ENCODE measurements around the gene FRMPD4.

DNA sequence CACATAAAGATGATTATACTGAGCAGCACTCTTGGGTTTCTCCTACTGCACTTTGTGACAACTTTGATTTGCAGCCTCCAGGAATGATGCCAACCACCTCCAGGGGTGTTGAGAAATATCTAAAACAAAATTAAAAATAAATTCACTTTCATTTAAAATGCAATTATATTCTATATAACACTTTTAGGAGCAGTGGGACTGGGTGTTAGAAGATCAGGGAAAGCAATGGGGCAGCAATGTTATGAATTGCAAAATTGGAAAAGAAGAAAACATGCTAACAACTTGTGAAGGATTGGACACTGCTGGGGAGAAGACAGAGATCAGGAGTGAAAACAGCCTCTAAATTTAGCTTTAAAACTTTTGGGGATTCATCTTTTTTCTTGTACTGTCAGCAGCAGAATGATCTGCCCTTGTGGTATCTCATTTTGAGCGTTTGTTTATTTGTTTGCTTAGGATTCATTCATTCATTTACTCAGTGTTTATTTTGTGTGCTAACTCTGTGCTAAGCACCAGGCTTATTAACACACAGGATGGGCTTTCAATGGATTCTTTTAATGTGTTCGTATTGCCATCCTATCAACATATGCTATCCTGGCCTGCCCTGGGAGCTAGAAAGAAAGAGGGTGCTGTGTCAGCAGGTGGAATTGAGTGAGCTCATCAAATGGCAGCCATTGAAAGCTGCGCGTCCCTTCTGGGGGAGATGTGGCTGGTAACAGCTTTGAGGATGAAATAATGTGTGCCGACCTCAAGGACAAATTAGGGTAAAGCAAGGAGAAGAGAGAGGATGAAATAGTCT lies 96.5 kb downstream of the FRMPD4 start:
- TF ChIP-seq SUZ12 (IDR thresholded peaks at IDR 0.05) (no peak), ZNF384 (IDR thresholded peaks at IDR 0.05) (no peak), SP1 (IDR thresholded peaks at IDR 0.05) (no peak), TARDBP (IDR thresholded peaks at IDR 0.05) (no peak), BHLHE40 (IDR thresholded peaks at IDR 0.05; ENCODE audit: borderline replicate concordance) (no peak), HDGF (IDR thresholded peaks at IDR 0.05; ENCODE audit: borderline replicate concordance) (no peak), ELF4 (IDR thresholded peaks at IDR 0.05) (no peak), FOXA1 (IDR thresholded peaks at IDR 0.05) (no peak)

Measured in HEK293T (cell line).